Bronchial epithelial cell (primary cell): ENCODE results near the gene VEPH1. TPM values are rescaled to one million over a fixed set of nuclear protein-coding genes. Genes with fewer than 3 reads are reported as not detected.

Source experiments
- DNase-seq: peaks from one replicate; pipeline ENCODE4 v3.0.0-alpha.2; 2010; ENCODE audit warnings: low read depth
- FAIRE-seq: peaks from 2 replicates; lab custom pipeline; 2011; peaks lifted over from hg19 to GRCh38; lab: Jason Lieb, UNC
- H3K27me3 ChIP-seq: 2 replicates; pipeline ENCODE4 v1.5.1; 2011; ENCODE audit warnings: low read length; ENCODE audit not compliant: control insufficient read depth, insufficient read depth
- H3K36me3 ChIP-seq: 2 replicates; pipeline ENCODE4 v1.5.1; 2011; ENCODE audit warnings: low read length; ENCODE audit not compliant: control insufficient read depth, insufficient read depth
- H3K4me3 ChIP-seq: 2 replicates; pipeline ENCODE4 v1.5.1; 2011; ENCODE audit warnings: mild to moderate bottlenecking, low read depth, low read length, control low read depth
- CTCF ChIP-seq: IDR thresholded peaks from 2 replicates; pipeline ENCODE4 v1.5.1; 2011; ENCODE audit warnings: mild to moderate bottlenecking, moderate library complexity, low read length, control low read depth, inconsistent platforms; ENCODE audit not compliant: insufficient read depth, severe bottlenecking
- total RNA-seq: library from RNA; depleted of rRNA; stranded (reverse); fragments of >200 nt; gene quantifications from 2 replicates; pipeline ENCODE4 v1.2.1, GENCODE V29; 2014

Gene VEPH1
- total RNA-seq, 1 donor from 2014 or later, result 1.3 TPM

- FAIRE-seq (no peak), DNase-seq (peak; percentile 42)
- peak; percentile 29 for TF ChIP-seq CTCF
- no peaks in the 10 kb centered on the region for H3K36me3 ChIP-seq
- H3K4me3 ChIP-seq, result peak overlapping the region; percentile 41
- no peaks in the 10 kb centered on the region for H3K27me3 ChIP-seq
These were observed 39.7 kb upstream of the VEPH1 start for GRCh38 chr3:157542711-157543500.

GRCh38 chr3:157541506-157542236, 38.5 kb upstream of the VEPH1 start:
- Histone ChIP-seq H3K36me3 (no peaks in the 10 kb centered on the region), H3K4me3 (no peak overlapping the region), H3K27me3 (no peaks in the 10 kb centered on the region)
- FAIRE-seq (no peak), DNase-seq (no peak)
- no peak for TF ChIP-seq CTCF

- no peak overlapping the region for H3K4me3 ChIP-seq
- H3K27me3 ChIP-seq, result no peaks in the 10 kb centered on the region
- TF ChIP-seq CTCF, result no peak
- no peaks in the 10 kb centered on the region for H3K36me3 ChIP-seq
- DNase-seq (no peak), FAIRE-seq (no peak)
These were observed 37.4 kb upstream of the VEPH1 start for GRCh38 chr3:157540656-157541055.

- no peak for FAIRE-seq
- Histone ChIP-seq H3K27me3 (no peaks in the 10 kb centered on the region), H3K36me3 (no peaks in the 10 kb centered on the region), H3K4me3 (no peak overlapping the region)
- DNase-seq, result no peak
- no peak for TF ChIP-seq CTCF
These were observed 32.5 kb upstream of the VEPH1 start for GRCh38 chr3:157535667-157536066.

- Histone ChIP-seq H3K36me3 (no peaks in the 10 kb centered on the region), H3K4me3 (no peak overlapping the region), H3K27me3 (no peaks in the 10 kb centered on the region)
- FAIRE-seq (no peak), DNase-seq (no peak)
- TF ChIP-seq CTCF, result no peak
These were observed 31.5 kb upstream of the VEPH1 start for GRCh38 chr3:157534725-157535161.
